ENCODE measurements around the gene TPH1. TPM values are rescaled to one million over a fixed set of nuclear protein-coding genes. Genes with fewer than 3 reads are reported as not detected.

The TPH1 gene
- polyA plus RNA-seq, 1 donor from 2014 or later: 1.2 TPM

DNA sequence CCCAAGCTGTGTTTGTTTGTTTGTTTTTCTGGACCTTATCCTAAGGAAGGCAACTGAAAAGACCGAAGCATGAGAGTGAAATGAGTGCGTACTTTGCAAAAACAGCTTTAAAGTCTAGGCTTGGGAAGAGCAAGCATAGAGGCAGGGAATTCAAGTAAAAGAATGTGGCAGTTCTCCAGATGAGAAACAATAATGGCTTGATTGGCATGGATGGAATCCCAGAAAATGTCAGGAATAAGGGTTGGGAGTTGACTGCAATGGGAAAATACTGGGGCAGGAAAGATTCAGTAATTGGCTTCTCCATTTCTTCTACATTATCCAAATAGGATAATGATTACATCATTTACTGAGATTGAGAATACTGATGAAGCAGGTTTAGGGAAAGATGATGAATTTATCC lies 42.3 kb upstream of the TPH1 start:
- H3K9me3 ChIP-seq (ENCODE audit: low read length): no peaks in the 10 kb centered on the region
- peaks cover 7% of the 10 kb centered on the region for H3K36me3 ChIP-seq (ENCODE audit: insufficient read depth, low read length)
- H4K20me1 ChIP-seq (ENCODE audit: insufficient read depth): no peaks in the 10 kb centered on the region
- TF ChIP-seq CTCF (IDR thresholded peaks at IDR 0.05; ENCODE audit: poor library complexity, severe bottlenecking) (no peak), SMC3 (conservative IDR thresholded peaks at IDR 0.05; ENCODE audit: poor library complexity) (no peak), MXI1 (conservative IDR thresholded peaks at IDR 0.05; ENCODE audit: poor library complexity, severe bottlenecking) (no peak), EZH2 (IDR thresholded peaks at IDR 0.05; ENCODE audit: borderline replicate concordance, insufficient read depth, low read length, poor library complexity, severe bottlenecking) (no peak), EP300 (conservative IDR thresholded peaks at IDR 0.05; ENCODE audit: poor library complexity, severe bottlenecking) (no peak), TAF1 (IDR thresholded peaks at IDR 0.05; ENCODE audit: low read depth) (no peak), RAD21 (conservative IDR thresholded peaks at IDR 0.05) (no peak), POLR2AphosphoS5 (IDR thresholded peaks at IDR 0.05) (no peak)
- TF ChIP-seq, protein P1, sequence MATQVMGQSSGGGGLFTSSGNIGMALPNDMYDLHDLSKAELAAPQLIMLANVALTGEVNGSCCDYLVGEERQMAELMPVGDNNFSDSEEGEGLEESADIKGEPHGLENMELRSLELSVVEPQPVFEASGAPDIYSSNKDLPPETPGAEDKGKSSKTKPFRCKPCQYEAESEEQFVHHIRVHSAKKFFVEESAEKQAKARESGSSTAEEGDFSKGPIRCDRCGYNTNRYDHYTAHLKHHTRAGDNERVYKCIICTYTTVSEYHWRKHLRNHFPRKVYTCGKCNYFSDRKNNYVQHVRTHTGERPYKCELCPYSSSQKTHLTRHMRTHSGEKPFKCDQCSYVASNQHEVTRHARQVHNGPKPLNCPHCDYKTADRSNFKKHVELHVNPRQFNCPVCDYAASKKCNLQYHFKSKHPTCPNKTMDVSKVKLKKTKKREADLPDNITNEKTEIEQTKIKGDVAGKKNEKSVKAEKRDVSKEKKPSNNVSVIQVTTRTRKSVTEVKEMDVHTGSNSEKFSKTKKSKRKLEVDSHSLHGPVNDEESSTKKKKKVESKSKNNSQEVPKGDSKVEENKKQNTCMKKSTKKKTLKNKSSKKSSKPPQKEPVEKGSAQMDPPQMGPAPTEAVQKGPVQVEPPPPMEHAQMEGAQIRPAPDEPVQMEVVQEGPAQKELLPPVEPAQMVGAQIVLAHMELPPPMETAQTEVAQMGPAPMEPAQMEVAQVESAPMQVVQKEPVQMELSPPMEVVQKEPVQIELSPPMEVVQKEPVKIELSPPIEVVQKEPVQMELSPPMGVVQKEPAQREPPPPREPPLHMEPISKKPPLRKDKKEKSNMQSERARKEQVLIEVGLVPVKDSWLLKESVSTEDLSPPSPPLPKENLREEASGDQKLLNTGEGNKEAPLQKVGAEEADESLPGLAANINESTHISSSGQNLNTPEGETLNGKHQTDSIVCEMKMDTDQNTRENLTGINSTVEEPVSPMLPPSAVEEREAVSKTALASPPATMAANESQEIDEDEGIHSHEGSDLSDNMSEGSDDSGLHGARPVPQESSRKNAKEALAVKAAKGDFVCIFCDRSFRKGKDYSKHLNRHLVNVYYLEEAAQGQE (IDR thresholded peaks at IDR 0.05; ENCODE audit: borderline replicate concordance): no peak
- no peak overlapping the region for H2AFZ ChIP-seq (ENCODE audit: low read depth, low read length)
- H3K9me2 ChIP-seq (ENCODE audit: insufficient read depth, low read length): no peaks in the 10 kb centered on the region
- H3K27ac ChIP-seq (ENCODE audit: low read length): no peak overlapping the region
- no peak overlapping the region for H3K4me3 ChIP-seq (ENCODE audit: low read length)
- H3K9ac ChIP-seq (ENCODE audit: low read length): no peak overlapping the region
- H3K4me2 ChIP-seq (ENCODE audit: low read length): no peak overlapping the region
- no peaks in the 10 kb centered on the region for H3K27me3 ChIP-seq (ENCODE audit: insufficient read depth, low read depth, low read length)
- no peaks in the 10 kb centered on the region for H3F3A ChIP-seq (ENCODE audit: insufficient read depth, low read length, poor library complexity, severe bottlenecking)
- no peaks in the 10 kb centered on the region for H3K79me2 ChIP-seq (replicated peaks; ENCODE audit: insufficient read depth, low read length)

DNA sequence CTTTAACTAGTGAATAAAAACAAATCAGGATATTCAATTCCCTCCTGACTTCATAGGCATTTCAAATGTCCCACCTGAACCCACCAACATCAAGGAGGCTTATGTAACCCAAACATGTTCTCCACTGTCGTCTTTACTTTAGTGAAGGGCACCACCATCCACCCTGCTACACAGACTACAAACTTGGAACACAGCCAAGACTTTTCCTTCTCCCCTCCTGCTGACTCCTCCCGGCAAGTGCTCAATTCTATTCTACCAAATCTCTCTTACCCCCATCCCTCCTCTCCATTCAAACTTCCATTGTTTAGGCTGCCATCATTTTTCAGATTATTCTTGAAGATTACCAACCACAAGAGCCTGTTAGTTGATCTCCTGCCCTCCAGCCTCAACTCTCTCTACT lies 35.5 kb upstream of the TPH1 start:
- H3K79me2 ChIP-seq (replicated peaks; ENCODE audit: insufficient read depth, low read length): no peaks in the 10 kb centered on the region
- H3K27me3 ChIP-seq (ENCODE audit: insufficient read depth, low read depth, low read length): no peaks in the 10 kb centered on the region
- H3K4me3 ChIP-seq (ENCODE audit: low read length): no peak overlapping the region
- H3K9ac ChIP-seq (ENCODE audit: low read length): no peak overlapping the region
- TF ChIP-seq EZH2 (IDR thresholded peaks at IDR 0.05; ENCODE audit: borderline replicate concordance, insufficient read depth, low read length, poor library complexity, severe bottlenecking) (no peak), RAD21 (conservative IDR thresholded peaks at IDR 0.05) (no peak), MXI1 (conservative IDR thresholded peaks at IDR 0.05; ENCODE audit: poor library complexity, severe bottlenecking) (no peak), SMC3 (conservative IDR thresholded peaks at IDR 0.05; ENCODE audit: poor library complexity) (no peak), EP300 (conservative IDR thresholded peaks at IDR 0.05; ENCODE audit: poor library complexity, severe bottlenecking) (no peak), TAF1 (IDR thresholded peaks at IDR 0.05; ENCODE audit: low read depth) (no peak), CTCF (IDR thresholded peaks at IDR 0.05; ENCODE audit: poor library complexity, severe bottlenecking) (no peak), POLR2AphosphoS5 (IDR thresholded peaks at IDR 0.05) (no peak)
- TF ChIP-seq, protein P1 (IDR thresholded peaks at IDR 0.05; ENCODE audit: borderline replicate concordance): no peak
- no peaks in the 10 kb centered on the region for H3K9me3 ChIP-seq (ENCODE audit: low read length)
- H4K20me1 ChIP-seq (ENCODE audit: insufficient read depth): no peaks in the 10 kb centered on the region
- no peaks in the 10 kb centered on the region for H3K9me2 ChIP-seq (ENCODE audit: insufficient read depth, low read length)
- no peak overlapping the region for H2AFZ ChIP-seq (ENCODE audit: low read depth, low read length)
- no peaks in the 10 kb centered on the region for H3F3A ChIP-seq (ENCODE audit: insufficient read depth, low read length, poor library complexity, severe bottlenecking)
- no peak overlapping the region for H3K27ac ChIP-seq (ENCODE audit: low read length)
- no peak overlapping the region for H3K4me2 ChIP-seq (ENCODE audit: low read length)
- H3K36me3 ChIP-seq (ENCODE audit: insufficient read depth, low read length): no peaks in the 10 kb centered on the region

Measured in neural cell (in vitro differentiated cells).